CD4-positive, alpha-beta T cell (primary cell): ENCODE results near the gene CD46. TPM values are rescaled to one million over a fixed set of nuclear protein-coding genes. Genes with fewer than 3 reads are reported as not detected.

Experiments used
- ATAC-seq: fragments of 200-7000 bp; cut with Tn5 transposase; one replicate; pipeline ENCODE4 v1.10.0; 2022; ENCODE audit warnings: mild to moderate bottlenecking; ENCODE audit not compliant: poor library complexity
- CTCF ChIA-PET: fragments of 350-600 bp; sonication (Branson Sonifier 250); formaldehyde crosslinking; loops from one replicate; lab custom pipeline; 2021; ENCODE audit warnings: antibody characterized with exemption, inconsistent platforms; lab: Charles Lee
- POLR2A ChIA-PET: fragments of 350-600 bp; sonication (Branson Sonifier 250); formaldehyde crosslinking; loops from one replicate; lab custom pipeline; 2021; ENCODE audit warnings: antibody characterized with exemption, inconsistent platforms; lab: Charles Lee
- DNase-seq, 14 experiments: peaks; one replicate each; pipeline ENCODE4 v3.0.0-alpha.2; 2013 to 2020; ENCODE audit warnings: mixed read lengths in 2 of 14
- H3K27ac ChIP-seq, 2 donors: one replicate each; pipeline versions ENCODE4 v1.5.1 to v1.7.0; 2013; ENCODE audit warnings: low read length in 2 of 2, low read depth in 1 of 2, mild to moderate bottlenecking in 1 of 2
- H3K27me3 ChIP-seq, 2 experiments: 1 replicate in 1 of 2; 2 replicates in 1 of 2; pipeline versions ENCODE4 v1.6.1 to v1.7.0; 2013; ENCODE audit warnings: low read length in 2 of 2, control low read depth in 1 of 2, mild to moderate bottlenecking in 1 of 2, moderate library complexity in 1 of 2; ENCODE audit not compliant: insufficient read depth in 2 of 2, control insufficient read depth in 1 of 2
- H3K36me3 ChIP-seq: one replicate; pipeline ENCODE4 v1.6.1; 2013; ENCODE audit warnings: low read length, control low read depth; ENCODE audit not compliant: insufficient read depth
- H3K4me1 ChIP-seq: one replicate; pipeline ENCODE4 v1.6.1; 2013; ENCODE audit warnings: low read length, control low read depth; ENCODE audit not compliant: insufficient read depth
- H3K4me3 ChIP-seq: one replicate; pipeline ENCODE4 v1.5.1; 2013; ENCODE audit warnings: mild to moderate bottlenecking, low read length, moderate library complexity
- H3K9me3 ChIP-seq, 2 experiments: 1 replicate in 1 of 2; 2 replicates in 1 of 2; pipeline versions ENCODE4 v1.6.1 to v1.7.0; 2013; ENCODE audit warnings: low read length in 2 of 2, mild to moderate bottlenecking in 2 of 2, control low read depth in 1 of 2, moderate library complexity in 1 of 2; ENCODE audit not compliant: control insufficient read depth in 1 of 2, insufficient read depth in 1 of 2
- H3K27ac Mint-ChIP-seq: one replicate; pipeline ENCODE4 v1.8.0; 2020; ENCODE audit warnings: mixed read lengths
- H3K27me3 Mint-ChIP-seq: one replicate; pipeline ENCODE4 v1.8.0; 2021; ENCODE audit warnings: mixed read lengths
- H3K36me3 Mint-ChIP-seq: one replicate; pipeline ENCODE4 v1.8.0; 2021; ENCODE audit warnings: low read depth, mixed read lengths
- H3K4me1 Mint-ChIP-seq: one replicate; pipeline ENCODE4 v1.8.0; 2021; ENCODE audit warnings: low read depth, mixed read lengths
- H3K4me3 Mint-ChIP-seq: one replicate; pipeline ENCODE4 v1.8.0; 2020; ENCODE audit warnings: mild to moderate bottlenecking, mixed read lengths
- H3K9me3 Mint-ChIP-seq: one replicate; pipeline ENCODE4 v1.8.0; 2020; ENCODE audit warnings: mixed read lengths
- intact Hi-C, 2 experiments: fragments of 100-400 bp; cut with DNase I in 1 of 2; cut with micrococcal nuclease in 1 of 2; formaldehyde crosslinking; loops; one replicate each; pipeline versions ENCODE4 v1.15.1 to v1.9.0; 2023 to 2025; cut with DNase I, micrococcal nuclease
- total RNA-seq, 174 experiments: library from RNA in 2 of 174; stranded (reverse) in 2 of 174; gene quantifications; one replicate each; pipeline ENCODE4 v1.2.3 and lab custom pipeline; 2021 to 2026
- TF ChIP-seq, protein P1 (sequence below): fragments of 200-600 bp; IDR thresholded peaks from one replicate; pipeline ENCODE4 v1.8.0; 2022; ENCODE audit warnings: antibody characterized with exemption, mild to moderate bottlenecking

Gene CD46
- total RNA-seq, 2 experiments from 2014 or later = 111 to 115 TPM

DNA sequence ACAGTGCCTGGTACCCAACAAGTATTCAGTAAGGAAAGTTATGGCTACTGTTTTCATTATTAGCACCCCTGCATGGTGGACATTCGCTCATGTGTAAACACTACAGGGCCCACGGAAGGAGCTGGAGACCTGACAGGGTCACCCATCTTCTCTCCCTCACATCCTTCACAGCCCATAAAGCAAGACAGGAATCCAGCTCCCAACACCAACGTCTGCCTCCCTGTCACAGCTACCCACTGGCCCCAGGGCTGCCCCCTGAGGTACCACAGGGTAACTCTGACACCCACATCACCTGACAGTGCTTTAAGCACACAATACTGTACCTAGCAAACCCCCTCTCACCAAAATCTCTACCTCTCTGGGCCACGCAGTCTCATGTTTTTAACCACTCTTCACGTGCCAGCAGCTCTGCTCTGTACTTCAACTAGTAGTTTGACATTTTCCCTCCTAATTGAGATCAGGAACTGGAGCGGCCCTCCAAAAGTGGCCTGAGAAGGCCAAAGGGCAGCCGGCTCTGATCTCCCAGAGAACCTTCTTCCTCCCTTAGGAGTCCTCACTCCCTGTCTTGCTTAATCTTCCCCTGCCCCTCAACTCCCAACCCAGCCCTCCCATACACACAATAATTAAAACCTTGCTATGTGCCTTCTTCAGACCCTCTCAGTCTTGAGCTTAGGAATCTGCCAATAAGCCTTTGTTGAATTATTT is 82.3 kb downstream of the CD46 start:
- no peaks in the 10 kb centered on the region for H3K27me3 ChIP-seq
- H3K36me3 Mint-ChIP-seq = peaks cover 27% of the 10 kb centered on the region

DNA sequence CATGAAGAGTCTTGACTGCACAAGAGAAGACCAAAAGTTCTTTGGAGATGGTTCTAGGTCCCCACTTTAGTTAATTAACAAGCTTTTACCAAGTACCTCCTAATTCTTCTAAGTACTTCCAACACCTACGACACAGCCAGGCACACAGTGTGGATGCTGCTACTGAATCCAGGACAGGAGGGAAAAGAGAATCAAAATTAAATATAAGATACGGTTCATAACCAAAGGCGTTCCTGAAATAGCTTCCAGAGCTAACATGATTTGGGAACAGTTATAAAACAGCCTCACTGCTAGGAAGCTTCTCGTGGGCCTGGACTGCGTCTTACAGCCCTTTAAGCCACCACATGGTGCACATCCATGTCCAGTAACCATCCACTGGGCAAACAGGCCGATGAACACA is 84.1 kb downstream of the CD46 start:
- H3K27me3 ChIP-seq = no peaks in the 10 kb centered on the region
- H3K36me3 ChIP-seq = peaks cover 20% of the 10 kb centered on the region
- no peak overlapping the region for H3K4me3 Mint-ChIP-seq
- H3K36me3 Mint-ChIP-seq = peaks cover 42% of the 10 kb centered on the region
- CTCF ChIA-PET = interaction anchor here (1.0 to 4.4 kb wide), 4 partner anchors 12 to 49 kb away, joined by 3 to 42 read pairs (median 10); no protein-coding TSS in a partner anchor
- DNase-seq (no peak), ATAC-seq (no peak)
- TF ChIP-seq, protein P1, sequence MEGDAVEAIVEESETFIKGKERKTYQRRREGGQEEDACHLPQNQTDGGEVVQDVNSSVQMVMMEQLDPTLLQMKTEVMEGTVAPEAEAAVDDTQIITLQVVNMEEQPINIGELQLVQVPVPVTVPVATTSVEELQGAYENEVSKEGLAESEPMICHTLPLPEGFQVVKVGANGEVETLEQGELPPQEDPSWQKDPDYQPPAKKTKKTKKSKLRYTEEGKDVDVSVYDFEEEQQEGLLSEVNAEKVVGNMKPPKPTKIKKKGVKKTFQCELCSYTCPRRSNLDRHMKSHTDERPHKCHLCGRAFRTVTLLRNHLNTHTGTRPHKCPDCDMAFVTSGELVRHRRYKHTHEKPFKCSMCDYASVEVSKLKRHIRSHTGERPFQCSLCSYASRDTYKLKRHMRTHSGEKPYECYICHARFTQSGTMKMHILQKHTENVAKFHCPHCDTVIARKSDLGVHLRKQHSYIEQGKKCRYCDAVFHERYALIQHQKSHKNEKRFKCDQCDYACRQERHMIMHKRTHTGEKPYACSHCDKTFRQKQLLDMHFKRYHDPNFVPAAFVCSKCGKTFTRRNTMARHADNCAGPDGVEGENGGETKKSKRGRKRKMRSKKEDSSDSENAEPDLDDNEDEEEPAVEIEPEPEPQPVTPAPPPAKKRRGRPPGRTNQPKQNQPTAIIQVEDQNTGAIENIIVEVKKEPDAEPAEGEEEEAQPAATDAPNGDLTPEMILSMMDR = no peak
- H3K4me3 ChIP-seq = no peak overlapping the region
- peaks cover 90% of the 10 kb centered on the region for H3K4me1 ChIP-seq
- H3K27ac Mint-ChIP-seq = peak overlapping the region; percentile 95
- no peaks in the 10 kb centered on the region for H3K9me3 Mint-ChIP-seq
- no peaks in the 10 kb centered on the region for H3K27me3 Mint-ChIP-seq
- H3K9me3 ChIP-seq = no peaks in the 10 kb centered on the region
- H3K4me1 Mint-ChIP-seq = peaks cover 99% of the 10 kb centered on the region
- POLR2A ChIA-PET = interaction anchor here (1.5 to 2.5 kb wide), 2 partner anchors 10 to 12 kb away, joined by 7 to 9 read pairs; no protein-coding TSS in a partner anchor
- no peak overlapping the region for H3K27ac ChIP-seq
- intact Hi-C loops = no loop called here

More for the DNA sequence above, 82.3 kb downstream of the CD46 start:
- Histone ChIP-seq H3K4me3 (no peak overlapping the region), H3K4me1 (peaks cover 80% of the 10 kb centered on the region), H3K9me3 (no peaks in the 10 kb centered on the region), H3K36me3 (peaks cover 11% of the 10 kb centered on the region), H3K27ac (peak overlapping the region; percentile 26 to 32)
- Mint-ChIP-seq H3K9me3 (no peaks in the 10 kb centered on the region), H3K27ac (peak overlapping the region; percentile 95), H3K4me1 (peaks cover 100% of the 10 kb centered on the region), H3K4me3 (peak overlapping the region; percentile 44), H3K27me3 (no peaks in the 10 kb centered on the region)
- intact Hi-C loops = loop anchor here in 1 of 2 experiments (2.0 kb wide), 1 partner anchor 15 kb away; no protein-coding TSS in a partner anchor
- ATAC-seq (no peak), DNase-seq (no peak)
- ChIA-PET POLR2A (interaction anchor here (1.1 to 2.5 kb wide), 4 partner anchors 8 to 40 kb away, joined by 4 to 20 read pairs (median 12); no protein-coding TSS in a partner anchor), CTCF (interaction anchor here (0.7 to 4.4 kb wide), 6 partner anchors 10 to 51 kb away, joined by 3 to 42 read pairs (median 6); no protein-coding TSS in a partner anchor)
- TF ChIP-seq, protein P1 = no peak

DNA sequence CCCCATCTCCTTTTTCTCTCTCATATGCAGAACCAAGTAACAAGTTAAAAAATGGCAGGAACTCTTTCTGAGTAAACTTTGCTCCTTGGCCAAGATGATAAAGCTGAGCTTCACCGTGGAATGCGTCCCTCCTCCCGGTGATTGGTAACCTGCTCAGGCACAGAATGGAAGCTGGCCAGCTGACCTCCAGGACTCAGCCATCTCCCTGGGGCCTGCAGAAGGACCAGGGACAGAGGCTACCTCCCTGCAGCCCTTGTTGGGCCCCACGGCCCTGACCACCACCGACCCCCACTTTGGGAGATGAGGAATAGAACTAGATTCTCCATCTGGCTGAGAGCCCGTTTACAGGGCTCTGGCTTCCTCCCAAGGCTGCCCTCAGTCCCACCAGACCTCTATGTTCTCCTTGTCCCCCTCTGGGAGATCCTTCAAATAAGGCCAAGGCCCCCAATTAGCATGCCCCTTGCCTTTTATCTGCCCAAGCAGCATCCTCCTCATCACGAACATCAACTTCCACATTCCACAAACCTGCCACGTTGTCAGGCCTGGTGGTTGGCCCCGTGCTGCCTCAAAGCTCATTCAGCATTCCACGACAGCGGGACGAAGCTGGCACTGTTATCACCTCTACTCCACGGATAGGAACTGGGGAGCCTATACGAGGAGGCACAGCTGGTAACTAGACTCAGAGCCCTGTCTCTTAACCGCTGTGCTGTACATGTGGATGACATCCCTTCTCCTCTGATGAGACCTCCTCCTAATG is 84.9 kb downstream of the CD46 start:
- Mint-ChIP-seq H3K36me3 (peaks cover 44% of the 10 kb centered on the region), H3K4me3 (peak overlapping the region; percentile 8), H3K27me3 (no peaks in the 10 kb centered on the region), H3K9me3 (no peaks in the 10 kb centered on the region), H3K4me1 (peaks cover 95% of the 10 kb centered on the region), H3K27ac (peak overlapping the region; percentile 95)
- H3K36me3 ChIP-seq = peaks cover 22% of the 10 kb centered on the region
- peaks cover 85% of the 10 kb centered on the region for H3K4me1 ChIP-seq
- no peaks in the 10 kb centered on the region for H3K27me3 ChIP-seq
- POLR2A ChIA-PET = interaction anchor here (0.8 to 1.5 kb wide), 2 partner anchors 13 to 25 kb away, joined by 4 to 7 read pairs; no protein-coding TSS in a partner anchor
- H3K4me3 ChIP-seq = no peak overlapping the region
- ATAC-seq (no peak), DNase-seq (no peak)
- H3K27ac ChIP-seq = no peak overlapping the region
- TF ChIP-seq, protein P1 = no peak
- intact Hi-C loops = no loop called here
- H3K9me3 ChIP-seq = no peaks in the 10 kb centered on the region
- CTCF ChIA-PET = interaction anchor here (2.6 kb wide), 1 partner anchor 49 kb away, joined by 12 read pairs; no protein-coding TSS in a partner anchor
